ENCODE measurements around the gene AKAP9. TPM values are rescaled to one million over a fixed set of nuclear protein-coding genes. Genes with fewer than 3 reads are reported as not detected.

The AKAP9 gene
- total and polyA plus RNA-seq, 4 donors: 11.4 to 203 (median 40.0) TPM

DNA sequence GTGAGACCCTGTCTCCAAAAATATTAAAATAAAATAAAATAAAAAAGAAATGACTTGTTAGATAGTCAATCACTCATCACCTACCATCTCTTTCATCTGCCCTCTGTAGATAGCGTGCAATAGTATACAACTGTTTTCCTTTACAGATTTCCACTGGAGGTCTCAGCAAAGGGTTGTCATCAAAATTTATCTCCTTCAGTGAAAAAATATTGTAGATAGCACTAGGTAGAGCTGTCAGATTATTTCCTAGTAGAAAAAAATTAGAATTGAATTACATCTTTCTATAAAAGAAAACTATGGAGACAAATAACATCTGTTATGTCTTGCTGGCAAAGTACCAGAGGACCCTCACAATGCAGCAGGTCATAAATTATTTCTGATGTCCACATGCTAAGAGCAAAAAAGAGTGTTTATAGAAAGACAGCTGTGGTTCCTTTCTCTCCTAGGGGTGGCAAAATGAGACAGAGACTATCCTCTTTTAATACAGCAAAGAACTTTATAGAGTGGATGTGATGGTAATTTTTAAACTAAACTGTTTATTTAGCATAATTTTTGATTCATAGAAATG, 209.9 kb downstream of the AKAP9 start:
- H3K4me3 ChIP-seq: no peak overlapping the region
- peak in 2 of 3 donors; percentile 58 to 59 for DNase-seq
- TF ChIP-seq, protein P1, sequence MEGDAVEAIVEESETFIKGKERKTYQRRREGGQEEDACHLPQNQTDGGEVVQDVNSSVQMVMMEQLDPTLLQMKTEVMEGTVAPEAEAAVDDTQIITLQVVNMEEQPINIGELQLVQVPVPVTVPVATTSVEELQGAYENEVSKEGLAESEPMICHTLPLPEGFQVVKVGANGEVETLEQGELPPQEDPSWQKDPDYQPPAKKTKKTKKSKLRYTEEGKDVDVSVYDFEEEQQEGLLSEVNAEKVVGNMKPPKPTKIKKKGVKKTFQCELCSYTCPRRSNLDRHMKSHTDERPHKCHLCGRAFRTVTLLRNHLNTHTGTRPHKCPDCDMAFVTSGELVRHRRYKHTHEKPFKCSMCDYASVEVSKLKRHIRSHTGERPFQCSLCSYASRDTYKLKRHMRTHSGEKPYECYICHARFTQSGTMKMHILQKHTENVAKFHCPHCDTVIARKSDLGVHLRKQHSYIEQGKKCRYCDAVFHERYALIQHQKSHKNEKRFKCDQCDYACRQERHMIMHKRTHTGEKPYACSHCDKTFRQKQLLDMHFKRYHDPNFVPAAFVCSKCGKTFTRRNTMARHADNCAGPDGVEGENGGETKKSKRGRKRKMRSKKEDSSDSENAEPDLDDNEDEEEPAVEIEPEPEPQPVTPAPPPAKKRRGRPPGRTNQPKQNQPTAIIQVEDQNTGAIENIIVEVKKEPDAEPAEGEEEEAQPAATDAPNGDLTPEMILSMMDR (IDR thresholded peaks at IDR 0.05; ENCODE audit: control extremely low read depth, extremely low read depth): no peak
- no peaks in the 10 kb centered on the region for H3K27me3 ChIP-seq (ENCODE audit: control insufficient read depth in 3 of 3, insufficient read depth in 3 of 3, low read length in 2 of 3)
- no peak for ATAC-seq (ENCODE audit: insufficient read depth, low FRiP score)
- no peaks in the 10 kb centered on the region for H3K9me3 ChIP-seq (ENCODE audit: control insufficient read depth in 4 of 4, insufficient read depth in 3 of 4, low read length in 3 of 4)
- no peak overlapping the region for H3K27ac ChIP-seq (ENCODE audit: low read depth in 1 of 2, low read length in 1 of 2)
- H3K36me3 ChIP-seq (ENCODE audit: control insufficient read depth in 4 of 4, insufficient read depth in 4 of 4, low read length in 4 of 4): no peaks in the 10 kb centered on the region
- peaks cover 0 to 8% (median 0%) of the 10 kb centered on the region in 5 donors for H3K4me1 ChIP-seq (ENCODE audit: control insufficient read depth in 5 of 5, insufficient read depth in 5 of 5, low read length in 5 of 5)
- no peak overlapping the region for H3K9ac ChIP-seq (ENCODE audit: insufficient read depth in 1 of 2, low read length in 2 of 2)
- 61 to 77% methylated on average over 1 of the region's 1 CpG for WGBS, 2 donors

DNA sequence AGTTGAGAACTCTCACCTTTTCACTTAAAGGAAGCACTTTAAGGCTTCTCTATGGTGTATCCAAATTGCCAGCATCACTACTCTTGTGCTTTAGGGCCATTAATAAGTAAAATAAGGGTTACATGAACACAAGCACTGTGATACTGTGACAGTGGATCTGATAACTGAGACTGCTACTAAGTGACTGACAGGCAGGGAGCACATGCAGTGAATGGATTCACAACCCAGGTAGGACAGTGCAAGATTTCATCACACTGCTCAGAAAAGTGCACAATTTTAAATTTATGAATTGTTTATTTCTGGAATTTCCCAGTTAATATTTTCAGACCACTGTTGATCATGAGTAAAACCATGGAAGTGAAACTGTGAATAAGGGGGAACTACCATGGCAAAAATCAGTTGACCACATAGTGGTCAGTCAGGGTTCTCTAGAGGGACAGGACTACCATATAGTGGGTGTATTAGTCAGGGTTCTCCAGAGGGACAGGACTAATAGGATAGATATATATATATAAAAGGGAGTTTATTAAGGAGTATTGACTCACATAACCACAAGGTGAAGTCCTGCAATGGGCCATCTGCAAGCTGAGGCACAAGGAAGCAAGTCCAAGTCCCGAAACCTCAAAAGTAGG, 214.6 kb downstream of the AKAP9 start:
- Histone ChIP-seq H3K27ac (ENCODE audit: low read depth in 1 of 2, low read length in 1 of 2) (no peak overlapping the region), H3K36me3 (ENCODE audit: control insufficient read depth in 4 of 4, insufficient read depth in 4 of 4, low read length in 4 of 4) (no peaks in the 10 kb centered on the region), H3K4me1 (ENCODE audit: control insufficient read depth in 5 of 5, insufficient read depth in 5 of 5, low read length in 5 of 5) (peaks cover 0 to 8% (median 0%) of the 10 kb centered on the region in 5 donors), H3K9me3 (ENCODE audit: control insufficient read depth in 4 of 4, insufficient read depth in 3 of 4, low read length in 3 of 4) (no peaks in the 10 kb centered on the region), H3K27me3 (ENCODE audit: control insufficient read depth in 3 of 3, insufficient read depth in 3 of 3, low read length in 2 of 3) (no peaks in the 10 kb centered on the region), H3K4me3 (no peak overlapping the region), H3K9ac (ENCODE audit: insufficient read depth in 1 of 2, low read length in 2 of 2) (no peak overlapping the region)
- ATAC-seq (ENCODE audit: insufficient read depth, low FRiP score) (no peak), DNase-seq (no peak)
- TF ChIP-seq, protein P1 (IDR thresholded peaks at IDR 0.05; ENCODE audit: control extremely low read depth, extremely low read depth): no peak
- WGBS, 2 donors: 98 to 100% methylated on average over 1 of the region's 1 CpG

DNA sequence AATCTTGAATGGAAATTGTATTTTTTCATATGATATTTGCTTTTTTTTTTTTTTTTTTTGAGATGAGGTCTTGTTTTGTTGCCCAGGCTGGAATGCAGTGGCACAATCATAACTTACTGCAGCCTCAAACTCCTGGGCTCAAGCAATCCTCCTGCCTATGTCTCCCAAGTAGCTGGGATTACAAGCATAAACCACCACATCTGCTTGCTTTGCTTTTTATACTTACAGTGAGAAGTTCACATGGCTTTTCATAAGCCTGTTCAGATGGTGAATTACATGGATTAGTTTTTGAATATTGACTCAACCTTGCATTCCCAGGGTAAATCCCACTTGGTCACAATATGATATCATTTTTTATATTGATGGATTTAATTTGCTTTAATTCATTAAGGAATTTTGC, 216.3 kb downstream of the AKAP9 start:
- no peak overlapping the region for H3K9ac ChIP-seq (ENCODE audit: insufficient read depth in 1 of 2, low read length in 2 of 2)
- H3K27me3 ChIP-seq (ENCODE audit: control insufficient read depth in 3 of 3, insufficient read depth in 3 of 3, low read length in 2 of 3): no peaks in the 10 kb centered on the region
- no peak for DNase-seq
- H3K36me3 ChIP-seq (ENCODE audit: control insufficient read depth in 4 of 4, insufficient read depth in 4 of 4, low read length in 4 of 4): no peaks in the 10 kb centered on the region
- no peak overlapping the region for H3K27ac ChIP-seq (ENCODE audit: low read depth in 1 of 2, low read length in 1 of 2)
- ATAC-seq (ENCODE audit: insufficient read depth, low FRiP score): no peak
- no peaks in the 10 kb centered on the region for H3K4me1 ChIP-seq (ENCODE audit: control insufficient read depth in 5 of 5, insufficient read depth in 5 of 5, low read length in 5 of 5)
- no peak overlapping the region for H3K4me3 ChIP-seq
- no peaks in the 10 kb centered on the region for H3K9me3 ChIP-seq (ENCODE audit: control insufficient read depth in 4 of 4, insufficient read depth in 3 of 4, low read length in 3 of 4)
- TF ChIP-seq, protein P1 (IDR thresholded peaks at IDR 0.05; ENCODE audit: control extremely low read depth, extremely low read depth): no peak
